ENCODE data around the gene USH2A. TPM values are rescaled to one million over a fixed set of nuclear protein-coding genes. Genes with fewer than 3 reads are reported as not detected.

USH2A gene
- total and polyA plus RNA-seq, 11 donors: 0.03 to 4.7 (median 1.7) TPM

- H3K4me1 ChIP-seq: peaks cover 0 to 5% (median 0%) of the 10 kb centered on the region in 12 donors
- no peak for ATAC-seq
- no peaks in the 10 kb centered on the region for H3K36me3 ChIP-seq
- no peaks in the 10 kb centered on the region for H3K9me3 ChIP-seq
- H3K27me3 ChIP-seq: no peaks in the 10 kb centered on the region
- WGBS, 4 donors: 57 to 70% (median 65%) methylated on average over 1 of the region's 1 CpG
- no peak for TF ChIP-seq CTCF (IDR thresholded peaks at IDR 0.05)
- TF ChIP-seq POLR2A (IDR thresholded peaks at IDR 0.05): no peak
- intact Hi-C loops (cut with DNase I): no loop called here
- DNase-seq: no peak
- H3K4me3 ChIP-seq: no peak overlapping the region
- H3K27ac ChIP-seq: no peak overlapping the region
These were observed 246.3 kb downstream of the USH2A start for GRCh38 chr1:216176970-216177369.

GRCh38 chr1:216175714-216176113 lies 247.5 kb downstream of the USH2A start:
- WGBS, 4 donors: 47 to 63% (median 56%) methylated on average over 6 of the region's 6 CpGs
- TF ChIP-seq CTCF (IDR thresholded peaks at IDR 0.05): no peak
- TF ChIP-seq POLR2A (IDR thresholded peaks at IDR 0.05): no peak
- H3K4me3 ChIP-seq: no peak overlapping the region
- H3K9me3 ChIP-seq: no peaks in the 10 kb centered on the region
- no peak overlapping the region for H3K27ac ChIP-seq
- H3K4me1 ChIP-seq: peaks cover 0 to 5% (median 0%) of the 10 kb centered on the region in 12 donors
- no peaks in the 10 kb centered on the region for H3K27me3 ChIP-seq
- ATAC-seq (no peak), DNase-seq (no peak)
- H3K36me3 ChIP-seq: no peaks in the 10 kb centered on the region
- intact Hi-C loops (cut with DNase I): no loop called here

- 41 to 53% (median 49%) methylated on average over 4 of the region's 4 CpGs for WGBS, 4 donors
- ATAC-seq (no peak), DNase-seq (no peak)
- no peak for TF ChIP-seq CTCF (IDR thresholded peaks at IDR 0.05)
- TF ChIP-seq POLR2A (IDR thresholded peaks at IDR 0.05): no peak
- Histone ChIP-seq H3K4me1 (peaks cover 0 to 5% (median 0%) of the 10 kb centered on the region in 12 donors), H3K9me3 (no peaks in the 10 kb centered on the region), H3K27me3 (no peaks in the 10 kb centered on the region), H3K27ac (no peak overlapping the region), H3K36me3 (no peaks in the 10 kb centered on the region), H3K4me3 (no peak overlapping the region)
- intact Hi-C loops (cut with DNase I): no loop called here
These were observed 249.8 kb downstream of the USH2A start for GRCh38 chr1:216173376-216173995.

- Histone ChIP-seq H3K27ac (no peak overlapping the region), H3K4me3 (no peak overlapping the region), H3K4me1 (no peaks in the 10 kb centered on the region), H3K36me3 (no peaks in the 10 kb centered on the region), H3K27me3 (no peaks in the 10 kb centered on the region), H3K9me3 (no peaks in the 10 kb centered on the region)
- DNase-seq (no peak), ATAC-seq (no peak)
- TF ChIP-seq POLR2A (IDR thresholded peaks at IDR 0.05) (no peak), CTCF (IDR thresholded peaks at IDR 0.05) (no peak)
- WGBS, 4 donors: 85 to 95% (median 91%) methylated on average over 1 of the region's 1 CpG
- intact Hi-C loops (cut with DNase I): no loop called here
These were observed 253.9 kb downstream of the USH2A start for GRCh38 chr1:216169351-216169750.
